ENCODE results near the gene FSTL3. TPM values are rescaled to one million over a fixed set of nuclear protein-coding genes. Genes with fewer than 3 reads are reported as not detected.

FSTL3 gene
- total and polyA plus RNA-seq, 2 of the 13 experiments (the other 11 are each of a cell fraction or from before 2014, with no cell fraction given): 13.5 to 15.6 TPM

- peak; percentile 71 for TF ChIP-seq SKI (IDR thresholded peaks at IDR 0.05; ENCODE audit: partially characterized antibody)
- no peak for TF ChIP-seq SRY (CRISPR knock-in tag; IDR thresholded peaks at IDR 0.05)
- no peak for TF ChIP-seq LCORL (IDR thresholded peaks at IDR 0.05)
- TF ChIP-seq LCORL (CRISPR knock-in tag; IDR thresholded peaks at IDR 0.05): peak; percentile 22; the same call in 1 of the 2 replicates
- no peak for TF ChIP-seq ZNF354B (CRISPR knock-in tag; IDR thresholded peaks at IDR 0.05)
- TF ChIP-seq, protein P1, sequence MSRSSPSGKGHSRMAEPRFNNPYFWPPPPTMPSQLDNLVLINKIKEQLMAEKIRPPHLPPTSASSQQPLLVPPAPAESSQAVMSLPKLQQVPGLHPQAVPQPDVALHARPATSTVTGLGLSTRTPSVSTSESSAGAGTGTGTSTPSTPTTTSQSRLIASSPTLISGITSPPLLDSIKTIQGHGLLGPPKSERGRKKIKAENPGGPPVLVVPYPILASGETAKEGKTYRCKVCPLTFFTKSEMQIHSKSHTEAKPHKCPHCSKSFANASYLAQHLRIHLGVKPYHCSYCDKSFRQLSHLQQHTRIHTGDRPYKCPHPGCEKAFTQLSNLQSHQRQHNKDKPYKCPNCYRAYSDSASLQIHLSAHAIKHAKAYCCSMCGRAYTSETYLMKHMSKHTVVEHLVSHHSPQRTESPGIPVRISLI (CRISPR knock-in tag; IDR thresholded peaks at IDR 0.05; ENCODE audit: borderline replicate concordance): no peak
- TF ChIP-seq, protein P2, sequence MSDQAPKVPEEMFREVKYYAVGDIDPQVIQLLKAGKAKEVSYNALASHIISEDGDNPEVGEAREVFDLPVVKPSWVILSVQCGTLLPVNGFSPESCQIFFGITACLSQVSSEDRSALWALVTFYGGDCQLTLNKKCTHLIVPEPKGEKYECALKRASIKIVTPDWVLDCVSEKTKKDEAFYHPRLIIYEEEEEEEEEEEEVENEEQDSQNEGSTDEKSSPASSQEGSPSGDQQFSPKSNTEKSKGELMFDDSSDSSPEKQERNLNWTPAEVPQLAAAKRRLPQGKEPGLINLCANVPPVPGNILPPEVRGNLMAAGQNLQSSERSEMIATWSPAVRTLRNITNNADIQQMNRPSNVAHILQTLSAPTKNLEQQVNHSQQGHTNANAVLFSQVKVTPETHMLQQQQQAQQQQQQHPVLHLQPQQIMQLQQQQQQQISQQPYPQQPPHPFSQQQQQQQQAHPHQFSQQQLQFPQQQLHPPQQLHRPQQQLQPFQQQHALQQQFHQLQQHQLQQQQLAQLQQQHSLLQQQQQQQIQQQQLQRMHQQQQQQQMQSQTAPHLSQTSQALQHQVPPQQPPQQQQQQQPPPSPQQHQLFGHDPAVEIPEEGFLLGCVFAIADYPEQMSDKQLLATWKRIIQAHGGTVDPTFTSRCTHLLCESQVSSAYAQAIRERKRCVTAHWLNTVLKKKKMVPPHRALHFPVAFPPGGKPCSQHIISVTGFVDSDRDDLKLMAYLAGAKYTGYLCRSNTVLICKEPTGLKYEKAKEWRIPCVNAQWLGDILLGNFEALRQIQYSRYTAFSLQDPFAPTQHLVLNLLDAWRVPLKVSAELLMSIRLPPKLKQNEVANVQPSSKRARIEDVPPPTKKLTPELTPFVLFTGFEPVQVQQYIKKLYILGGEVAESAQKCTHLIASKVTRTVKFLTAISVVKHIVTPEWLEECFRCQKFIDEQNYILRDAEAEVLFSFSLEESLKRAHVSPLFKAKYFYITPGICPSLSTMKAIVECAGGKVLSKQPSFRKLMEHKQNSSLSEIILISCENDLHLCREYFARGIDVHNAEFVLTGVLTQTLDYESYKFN (CRISPR knock-in tag; conservative IDR thresholded peaks at IDR 0.05): peak; percentile 29; the same call in 1 of the 2 replicates
- TF ChIP-seq NFKB2 (CRISPR knock-in tag; IDR thresholded peaks at IDR 0.05; ENCODE audit: borderline replicate concordance): 0 out of 2 replicates have a peak, but pooled peaks have one; percentile 10
- no peak for TF ChIP-seq NFYC (CRISPR knock-in tag; IDR thresholded peaks at IDR 0.05)
- TF ChIP-seq MED1 (CRISPR knock-in tag; IDR thresholded peaks at IDR 0.05): peak; percentile 29; the same call in 1 of the 2 replicates
- peak; percentile 42; the same call in 1 of the 2 replicates for TF ChIP-seq NR2C2 (CRISPR knock-in tag; IDR thresholded peaks at IDR 0.05; ENCODE audit: borderline replicate concordance)
- no peak for TF ChIP-seq TRIM24 (CRISPR knock-in tag; IDR thresholded peaks at IDR 0.05)
- peak; percentile 57; the same call in 1 of the 2 replicates for TF ChIP-seq NCOR1 (IDR thresholded peaks at IDR 0.05; ENCODE audit: borderline replicate concordance, low read length)
- TF ChIP-seq RELA (CRISPR knock-in tag; IDR thresholded peaks at IDR 0.05): no peak
- TF ChIP-seq ZEB1 (IDR thresholded peaks at IDR 0.05; ENCODE audit: insufficient replicate concordance, low read depth): no peak
- 0 out of 2 replicates have a peak, but pooled peaks have one; percentile 35 for TF ChIP-seq ZNF451 (CRISPR knock-in tag; IDR thresholded peaks at IDR 0.05)
- TF ChIP-seq ATF5 (CRISPR knock-in tag; IDR thresholded peaks at IDR 0.05; ENCODE audit: low read depth): no peak
- no peak for TF ChIP-seq FOXA3 (CRISPR knock-in tag; IDR thresholded peaks at IDR 0.05)
- TF ChIP-seq, protein P3, sequence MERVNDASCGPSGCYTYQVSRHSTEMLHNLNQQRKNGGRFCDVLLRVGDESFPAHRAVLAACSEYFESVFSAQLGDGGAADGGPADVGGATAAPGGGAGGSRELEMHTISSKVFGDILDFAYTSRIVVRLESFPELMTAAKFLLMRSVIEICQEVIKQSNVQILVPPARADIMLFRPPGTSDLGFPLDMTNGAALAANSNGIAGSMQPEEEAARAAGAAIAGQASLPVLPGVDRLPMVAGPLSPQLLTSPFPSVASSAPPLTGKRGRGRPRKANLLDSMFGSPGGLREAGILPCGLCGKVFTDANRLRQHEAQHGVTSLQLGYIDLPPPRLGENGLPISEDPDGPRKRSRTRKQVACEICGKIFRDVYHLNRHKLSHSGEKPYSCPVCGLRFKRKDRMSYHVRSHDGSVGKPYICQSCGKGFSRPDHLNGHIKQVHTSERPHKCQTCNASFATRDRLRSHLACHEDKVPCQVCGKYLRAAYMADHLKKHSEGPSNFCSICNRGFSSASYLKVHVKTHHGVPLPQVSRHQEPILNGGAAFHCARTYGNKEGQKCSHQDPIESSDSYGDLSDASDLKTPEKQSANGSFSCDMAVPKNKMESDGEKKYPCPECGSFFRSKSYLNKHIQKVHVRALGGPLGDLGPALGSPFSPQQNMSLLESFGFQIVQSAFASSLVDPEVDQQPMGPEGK (CRISPR knock-in tag; IDR thresholded peaks at IDR 0.05): peak; percentile 44; the same call in 1 of the 2 replicates
- TF ChIP-seq, protein P4, sequence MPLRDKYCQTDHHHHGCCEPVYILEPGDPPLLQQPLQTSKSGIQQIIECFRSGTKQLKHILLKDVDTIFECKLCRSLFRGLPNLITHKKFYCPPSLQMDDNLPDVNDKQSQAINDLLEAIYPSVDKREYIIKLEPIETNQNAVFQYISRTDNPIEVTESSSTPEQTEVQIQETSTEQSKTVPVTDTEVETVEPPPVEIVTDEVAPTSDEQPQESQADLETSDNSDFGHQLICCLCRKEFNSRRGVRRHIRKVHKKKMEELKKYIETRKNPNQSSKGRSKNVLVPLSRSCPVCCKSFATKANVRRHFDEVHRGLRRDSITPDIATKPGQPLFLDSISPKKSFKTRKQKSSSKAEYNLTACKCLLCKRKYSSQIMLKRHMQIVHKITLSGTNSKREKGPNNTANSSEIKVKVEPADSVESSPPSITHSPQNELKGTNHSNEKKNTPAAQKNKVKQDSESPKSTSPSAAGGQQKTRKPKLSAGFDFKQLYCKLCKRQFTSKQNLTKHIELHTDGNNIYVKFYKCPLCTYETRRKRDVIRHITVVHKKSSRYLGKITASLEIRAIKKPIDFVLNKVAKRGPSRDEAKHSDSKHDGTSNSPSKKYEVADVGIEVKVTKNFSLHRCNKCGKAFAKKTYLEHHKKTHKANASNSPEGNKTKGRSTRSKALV (CRISPR knock-in tag; IDR thresholded peaks at IDR 0.05): no peak
Measured at GRCh38 chr19:674282-675151, 1.7 kb upstream of the FSTL3 start (continued).

Measured in HepG2 (cell line).